Smooth muscle cell (in vitro differentiated cells): ENCODE results near the gene TCFL5. TPM values are rescaled to one million over a fixed set of nuclear protein-coding genes. Genes with fewer than 3 reads are reported as not detected.

Experiments
- DNase-seq: peaks from one replicate; lab custom pipeline; 2025; ENCODE audit not compliant: unreplicated experiment; lab: John Stamatoyannopoulos, UW
- H2AFZ ChIP-seq: fragments of 200-600 bp; sonication (generic); 2 replicates; pipeline ENCODE4 v1.6.0; 2016; ENCODE audit warnings: antibody characterized with exemption, low read depth, mild to moderate bottlenecking
- H3F3A ChIP-seq: fragments of 200-600 bp; sonication (generic); 2 replicates; pipeline ENCODE4 v1.6.0; 2017; ENCODE audit warnings: antibody characterized with exemption, low read depth
- H3K27ac ChIP-seq: fragments of 200-600 bp; sonication (generic); 2 replicates; pipeline ENCODE4 v1.5.1; 2016; ENCODE audit warnings: low read depth, mild to moderate bottlenecking
- H3K27me3 ChIP-seq: fragments of 200-600 bp; sonication (generic); 2 replicates; pipeline ENCODE4 v1.6.1; 2016; ENCODE audit warnings: low read depth, mild to moderate bottlenecking
- H3K36me3 ChIP-seq: fragments of 200-600 bp; sonication (generic); 2 replicates; pipeline ENCODE4 v1.5.1; 2016; ENCODE audit warnings: low read depth
- H3K4me1 ChIP-seq: fragments of 200-600 bp; sonication (generic); 2 replicates; pipeline ENCODE4 v1.5.1; 2016; ENCODE audit warnings: low read depth
- H3K4me2 ChIP-seq: fragments of 200-600 bp; sonication (generic); 2 replicates; pipeline ENCODE4 v1.6.0; 2016; ENCODE audit warnings: mild to moderate bottlenecking
- H3K4me3 ChIP-seq: fragments of 200-600 bp; sonication (generic); 2 replicates; pipeline ENCODE4 v1.5.1; 2016; ENCODE audit warnings: mild to moderate bottlenecking
- H3K79me2 ChIP-seq: fragments of 200-600 bp; sonication (generic); 2 replicates; pipeline ENCODE4 v1.6.0; 2016; ENCODE audit warnings: low read depth, mild to moderate bottlenecking
- H3K9ac ChIP-seq: fragments of 200-600 bp; sonication (generic); 2 replicates; pipeline ENCODE4 v1.6.0; 2016; ENCODE audit warnings: low read depth
- H3K9me3 ChIP-seq: fragments of 200-600 bp; sonication (generic); replicated peaks from 2 replicates; pipeline ENCODE4 v1.5.1; 2016; ENCODE audit warnings: low read depth
- H4K20me1 ChIP-seq: fragments of 200-600 bp; sonication (generic); 2 replicates; pipeline ENCODE4 v1.6.0; 2016; ENCODE audit warnings: low read depth
- CTCF ChIP-seq: fragments of 200-600 bp; sonication (generic); IDR thresholded peaks from 2 replicates; pipeline ENCODE4 v1.5.1; 2017; ENCODE audit warnings: borderline replicate concordance, mild to moderate bottlenecking, antibody characterized with exemption; ENCODE audit not compliant: insufficient read depth, poor library complexity, severe bottlenecking
- WGBS: methylation state at CpG from one replicate; pipeline ENCODE4 v1.1.7; 2016; ENCODE audit warnings: low lambda C conversion rate; 5-methylcytosine and 5-hydroxymethylcytosine counted together
- polyA plus RNA-seq: library from polyadenylated mRNA; unstranded; fragments of >200 nt; fragmentation: Nextera tagmentation; extraction: Ambion mirVana; gene quantifications from 2 replicates; pipeline ENCODE4 v1.2.1, GENCODE V29; 2016
- total RNA-seq: library from RNA; depleted of rRNA; stranded (reverse); fragments of >200 nt; gene quantifications from 2 replicates; pipeline ENCODE4 v1.2.3, GENCODE V29; 2014

Gene TCFL5
- total and polyA plus RNA-seq, 2 experiments from 2014 or later, result 9.5 to 12.5 TPM

- Histone ChIP-seq H3K36me3 (no peaks in the 10 kb centered on the region), H3K27me3 (no peaks in the 10 kb centered on the region), H2AFZ (no peak overlapping the region), H3K79me2 (no peaks in the 10 kb centered on the region), H3K9me3 (no peaks in the 10 kb centered on the region), H3K4me1 (peaks cover 7% of the 10 kb centered on the region), H3F3A (no peaks in the 10 kb centered on the region), H3K4me3 (no peak overlapping the region), H3K9ac (no peak overlapping the region), H3K4me2 (no peak overlapping the region), H4K20me1 (no peaks in the 10 kb centered on the region), H3K27ac (no peak overlapping the region)
- WGBS, result 95% methylated on average over 15 of the region's 15 CpGs
- no peak for DNase-seq
- no peak for TF ChIP-seq CTCF
Observed at GRCh38 chr20:62882426-62882825, 20.8 kb upstream of the TCFL5 start.

GRCh38 chr20:62881662-62882395 is 20.2 kb upstream of the TCFL5 start:
- no peaks in the 10 kb centered on the region for H4K20me1 ChIP-seq
- no peak for TF ChIP-seq CTCF
- H3K27ac ChIP-seq, result no peak overlapping the region
- no peak for DNase-seq
- H3K9me3 ChIP-seq, result no peaks in the 10 kb centered on the region
- H2AFZ ChIP-seq, result no peak overlapping the region
- no peak overlapping the region for H3K9ac ChIP-seq
- 95% methylated on average over 46 of the region's 46 CpGs for WGBS
- peaks cover 7% of the 10 kb centered on the region for H3K4me1 ChIP-seq
- H3K4me3 ChIP-seq, result no peak overlapping the region
- no peak overlapping the region for H3K4me2 ChIP-seq
- H3K79me2 ChIP-seq, result no peaks in the 10 kb centered on the region
- H3F3A ChIP-seq, result no peaks in the 10 kb centered on the region
- no peaks in the 10 kb centered on the region for H3K27me3 ChIP-seq
- no peaks in the 10 kb centered on the region for H3K36me3 ChIP-seq

- H4K20me1 ChIP-seq, result no peaks in the 10 kb centered on the region
- H3K27ac ChIP-seq, result no peak overlapping the region
- no peak for TF ChIP-seq CTCF
- peaks cover 9% of the 10 kb centered on the region for H3K4me1 ChIP-seq
- no peak for DNase-seq
- no peaks in the 10 kb centered on the region for H3K9me3 ChIP-seq
- H3K4me3 ChIP-seq, result no peak overlapping the region
- WGBS, result 96% methylated on average over 44 of the region's 45 CpGs
- H3K4me2 ChIP-seq, result no peak overlapping the region
- no peak overlapping the region for H3K9ac ChIP-seq
- H3F3A ChIP-seq, result peaks cover 2% of the 10 kb centered on the region
- no peak overlapping the region for H2AFZ ChIP-seq
- H3K79me2 ChIP-seq, result no peaks in the 10 kb centered on the region
- no peaks in the 10 kb centered on the region for H3K27me3 ChIP-seq
- no peaks in the 10 kb centered on the region for H3K36me3 ChIP-seq
Observed at GRCh38 chr20:62880935-62881661, 19.5 kb upstream of the TCFL5 start.
